ENCODE results near the gene STK10. TPM values are rescaled to one million over a fixed set of nuclear protein-coding genes. Genes with fewer than 3 reads are reported as not detected.
"Not testable (repeated sequence)": the region's sequence is repeated elsewhere in the genome, so short reads cannot be mapped to it uniquely, and the experiment has no call there.

The STK10 gene
- total RNA-seq, 1 donor from 2014 or later = 66.2 TPM

DNA sequence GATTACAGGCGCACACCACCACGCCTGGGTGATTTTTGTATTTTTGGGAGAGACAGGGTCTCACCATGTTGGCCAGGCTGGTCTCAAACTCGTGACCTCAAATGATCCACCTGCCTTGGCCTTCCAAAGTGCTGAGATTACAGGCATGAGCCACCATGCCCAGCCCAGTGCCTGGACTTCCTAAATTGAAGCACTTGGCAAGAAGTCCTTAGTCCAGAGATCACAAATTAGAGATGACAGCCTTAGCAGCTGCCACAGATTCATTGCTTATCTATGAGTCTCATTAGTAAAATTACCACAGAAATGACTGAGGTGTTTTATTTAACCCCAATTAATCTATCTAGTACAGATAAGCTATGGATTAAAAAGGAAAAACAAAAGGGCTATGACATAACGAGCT is 25.1 kb upstream of the STK10 start:
- TF ChIP-seq, protein P1, sequence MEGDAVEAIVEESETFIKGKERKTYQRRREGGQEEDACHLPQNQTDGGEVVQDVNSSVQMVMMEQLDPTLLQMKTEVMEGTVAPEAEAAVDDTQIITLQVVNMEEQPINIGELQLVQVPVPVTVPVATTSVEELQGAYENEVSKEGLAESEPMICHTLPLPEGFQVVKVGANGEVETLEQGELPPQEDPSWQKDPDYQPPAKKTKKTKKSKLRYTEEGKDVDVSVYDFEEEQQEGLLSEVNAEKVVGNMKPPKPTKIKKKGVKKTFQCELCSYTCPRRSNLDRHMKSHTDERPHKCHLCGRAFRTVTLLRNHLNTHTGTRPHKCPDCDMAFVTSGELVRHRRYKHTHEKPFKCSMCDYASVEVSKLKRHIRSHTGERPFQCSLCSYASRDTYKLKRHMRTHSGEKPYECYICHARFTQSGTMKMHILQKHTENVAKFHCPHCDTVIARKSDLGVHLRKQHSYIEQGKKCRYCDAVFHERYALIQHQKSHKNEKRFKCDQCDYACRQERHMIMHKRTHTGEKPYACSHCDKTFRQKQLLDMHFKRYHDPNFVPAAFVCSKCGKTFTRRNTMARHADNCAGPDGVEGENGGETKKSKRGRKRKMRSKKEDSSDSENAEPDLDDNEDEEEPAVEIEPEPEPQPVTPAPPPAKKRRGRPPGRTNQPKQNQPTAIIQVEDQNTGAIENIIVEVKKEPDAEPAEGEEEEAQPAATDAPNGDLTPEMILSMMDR (IDR thresholded peaks at IDR 0.05) = no peak
- H3K4me3 Mint-ChIP-seq (ENCODE audit: unreplicated experiment) = no peak overlapping the region

GRCh38 chr5:172211676-172212075 is 23.7 kb upstream of the STK10 start:
- DNase-seq (ENCODE audit: extremely low spot score, unreplicated experiment) = no peak
- peaks cover 38% of the 10 kb centered on the region for H3K36me3 Mint-ChIP-seq (ENCODE audit: unreplicated experiment)
- no peak overlapping the region for H3K27ac Mint-ChIP-seq (ENCODE audit: unreplicated experiment)
- no peaks in the 10 kb centered on the region for H3K27me3 Mint-ChIP-seq (ENCODE audit: unreplicated experiment)
- TF ChIP-seq, protein P1 (IDR thresholded peaks at IDR 0.05) = no peak
- no peak overlapping the region for H3K4me3 Mint-ChIP-seq (ENCODE audit: unreplicated experiment)
- H3K9me3 Mint-ChIP-seq (ENCODE audit: unreplicated experiment) = no peaks in the 10 kb centered on the region
- peaks cover 8% of the 10 kb centered on the region for H3K4me1 Mint-ChIP-seq (ENCODE audit: unreplicated experiment)

More for the DNA sequence above, 25.1 kb upstream of the STK10 start:
- Mint-ChIP-seq H3K36me3 (ENCODE audit: unreplicated experiment) (peaks cover 39% of the 10 kb centered on the region), H3K27me3 (ENCODE audit: unreplicated experiment) (no peaks in the 10 kb centered on the region), H3K9me3 (ENCODE audit: unreplicated experiment) (no peaks in the 10 kb centered on the region), H3K4me1 (ENCODE audit: unreplicated experiment) (peaks cover 8% of the 10 kb centered on the region), H3K27ac (ENCODE audit: unreplicated experiment) (no peak overlapping the region)
- no peak for DNase-seq (ENCODE audit: extremely low spot score, unreplicated experiment)

- no peaks in the 10 kb centered on the region for H3K9me3 Mint-ChIP-seq (ENCODE audit: unreplicated experiment)
Observed at GRCh38 chr5:172209714-172210113, 21.7 kb upstream of the STK10 start.

GRCh38 chr5:172207511-172207910 is 19.5 kb upstream of the STK10 start:
- no peaks in the 10 kb centered on the region for H3K4me1 Mint-ChIP-seq (ENCODE audit: unreplicated experiment)
- DNase-seq (ENCODE audit: extremely low spot score, unreplicated experiment) = no peak
- H3K27ac Mint-ChIP-seq (ENCODE audit: unreplicated experiment) = no peak overlapping the region
- TF ChIP-seq, protein P1 (IDR thresholded peaks at IDR 0.05) = no peak
- H3K9me3 Mint-ChIP-seq (ENCODE audit: unreplicated experiment) = no peaks in the 10 kb centered on the region
- peaks cover 34% of the 10 kb centered on the region for H3K36me3 Mint-ChIP-seq (ENCODE audit: unreplicated experiment)
- H3K4me3 Mint-ChIP-seq (ENCODE audit: unreplicated experiment) = no peak overlapping the region
- H3K27me3 Mint-ChIP-seq (ENCODE audit: unreplicated experiment) = no peaks in the 10 kb centered on the region

More at GRCh38 chr5:172209714-172210113, 21.7 kb upstream of the STK10 start:
- Mint-ChIP-seq H3K36me3 (ENCODE audit: unreplicated experiment) (peaks cover 33% of the 10 kb centered on the region), H3K4me3 (ENCODE audit: unreplicated experiment) (no peak overlapping the region), H3K4me1 (ENCODE audit: unreplicated experiment) (no peaks in the 10 kb centered on the region), H3K27ac (ENCODE audit: unreplicated experiment) (no peak overlapping the region), H3K27me3 (ENCODE audit: unreplicated experiment) (no peaks in the 10 kb centered on the region)
- TF ChIP-seq, protein P1 (IDR thresholded peaks at IDR 0.05) = no peak
- DNase-seq (ENCODE audit: extremely low spot score, unreplicated experiment) = no peak

DNA sequence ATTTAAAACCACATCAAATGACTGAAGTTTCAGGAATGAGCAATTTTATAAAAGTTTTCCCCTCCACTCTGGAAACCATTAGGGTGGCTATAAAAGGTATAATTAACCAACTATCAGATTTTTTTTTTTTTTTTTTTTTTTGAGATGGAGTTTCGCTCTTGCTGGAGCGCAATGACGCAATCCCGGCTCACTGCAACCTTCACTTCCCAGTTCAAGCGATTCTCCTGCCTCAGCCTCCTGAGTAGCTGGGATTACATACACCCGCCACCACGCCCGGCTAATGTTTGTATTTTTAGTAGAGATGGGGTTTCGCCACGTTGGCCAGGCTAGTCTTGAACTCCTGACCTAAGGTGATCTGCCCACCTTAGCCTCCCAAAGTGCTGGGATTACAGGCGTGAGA is 18.0 kb upstream of the STK10 start:
- not testable (repeated sequence) for H3K4me3 Mint-ChIP-seq (ENCODE audit: unreplicated experiment); DNase-seq (ENCODE audit: extremely low spot score, unreplicated experiment); H3K27me3 Mint-ChIP-seq (ENCODE audit: unreplicated experiment); H3K27ac Mint-ChIP-seq (ENCODE audit: unreplicated experiment); H3K9me3 Mint-ChIP-seq (ENCODE audit: unreplicated experiment); H3K4me1 Mint-ChIP-seq (ENCODE audit: unreplicated experiment)
- peaks cover 30% of the 10 kb centered on the region for H3K36me3 Mint-ChIP-seq (ENCODE audit: unreplicated experiment)

DNA sequence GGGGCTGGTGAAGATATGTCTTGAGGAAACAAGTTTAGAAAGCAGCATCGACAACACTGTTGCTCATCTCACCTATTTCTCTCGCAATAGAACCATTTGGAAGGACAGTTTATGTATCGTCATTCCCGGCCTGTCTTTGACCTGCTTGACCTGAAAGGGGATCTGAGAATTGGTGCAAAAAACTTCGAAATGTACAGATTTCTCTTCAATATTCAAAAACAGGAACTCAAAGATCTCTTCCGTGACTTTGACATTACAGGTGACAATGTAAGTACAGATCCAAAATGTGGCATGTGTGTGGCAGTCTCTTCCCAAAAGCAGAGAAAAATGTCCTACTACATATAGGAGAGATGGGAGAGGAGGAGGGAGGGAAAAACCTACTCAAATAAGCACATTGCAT is 12.5 kb upstream of the STK10 start:
- TF ChIP-seq, protein P1 (IDR thresholded peaks at IDR 0.05) = no peak
- Mint-ChIP-seq H3K9me3 (ENCODE audit: unreplicated experiment) (no peaks in the 10 kb centered on the region), H3K36me3 (ENCODE audit: unreplicated experiment) (peaks cover 7% of the 10 kb centered on the region), H3K4me3 (ENCODE audit: unreplicated experiment) (no peak overlapping the region), H3K27me3 (ENCODE audit: unreplicated experiment) (no peaks in the 10 kb centered on the region), H3K4me1 (ENCODE audit: unreplicated experiment) (no peaks in the 10 kb centered on the region), H3K27ac (ENCODE audit: unreplicated experiment) (no peak overlapping the region)
- DNase-seq (ENCODE audit: extremely low spot score, unreplicated experiment) = no peak
